GM19455 (cell line): ENCODE data around the gene COG3.

ENCODE experiments used
- ATAC-seq: cut with Tn5 transposase; IDR thresholded peaks from one replicate; pipeline ENCODE4 v1.9.1; 2021; ENCODE audit not compliant: unreplicated experiment

The COG3 gene

DNA sequence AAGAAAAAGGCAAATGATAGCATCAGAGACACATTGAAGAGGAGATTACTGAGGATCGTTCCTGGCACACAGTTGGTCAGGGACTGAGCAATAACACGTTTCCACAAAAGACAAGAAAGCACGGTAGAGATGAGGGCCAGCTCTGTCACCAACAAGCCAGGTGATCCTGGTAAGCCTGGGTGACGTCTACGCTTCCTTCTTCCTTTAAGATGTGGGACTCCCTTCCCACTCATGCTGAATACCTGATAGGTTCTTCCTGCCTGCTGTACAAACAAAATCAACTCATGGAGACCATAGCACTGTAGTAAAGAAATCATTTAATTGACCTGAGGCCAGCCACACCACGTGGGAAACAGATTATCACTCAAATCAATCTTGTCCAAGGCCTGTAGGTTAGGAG, 19.7 kb upstream of the COG3 start:
- no peak for ATAC-seq

GRCh38 chr13:45446181-45446580, 18.6 kb upstream of the COG3 start:
- ATAC-seq, result no peak

DNA sequence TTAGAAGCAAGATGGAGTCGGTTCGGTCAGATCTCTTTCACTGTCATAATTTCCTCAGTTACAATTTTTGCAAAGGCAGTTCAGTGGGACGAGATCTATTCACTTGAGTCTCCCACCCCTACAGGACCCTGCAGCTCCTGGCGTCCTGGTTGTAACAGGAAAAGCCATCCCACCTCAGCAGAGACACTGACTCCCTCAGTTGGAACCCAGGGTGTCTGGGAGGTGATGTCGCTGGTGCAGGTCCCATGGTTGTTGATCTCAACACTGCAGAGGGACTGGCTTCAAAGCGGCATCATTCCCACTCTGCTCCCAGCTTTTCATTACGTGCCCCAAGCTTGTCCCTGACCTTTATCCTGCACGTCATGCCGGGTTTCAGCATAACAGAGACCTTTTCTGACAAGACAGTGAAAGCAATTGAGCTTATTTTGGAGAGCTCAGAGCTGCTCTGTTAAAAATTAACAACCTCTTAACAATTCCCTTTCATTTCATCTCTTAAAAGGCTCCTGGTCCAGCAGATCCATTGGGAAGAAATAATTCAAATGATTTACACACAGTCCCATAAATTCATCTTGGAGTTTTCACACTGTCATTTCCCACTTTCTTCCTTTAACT, 17.6 kb upstream of the COG3 start:
- ATAC-seq, result no peak

- ATAC-seq, result no peak
These were observed 15.7 kb upstream of the COG3 start for GRCh38 chr13:45448965-45449559.

- no peak for ATAC-seq
These were observed 13.5 kb upstream of the COG3 start for GRCh38 chr13:45451282-45451681.

DNA sequence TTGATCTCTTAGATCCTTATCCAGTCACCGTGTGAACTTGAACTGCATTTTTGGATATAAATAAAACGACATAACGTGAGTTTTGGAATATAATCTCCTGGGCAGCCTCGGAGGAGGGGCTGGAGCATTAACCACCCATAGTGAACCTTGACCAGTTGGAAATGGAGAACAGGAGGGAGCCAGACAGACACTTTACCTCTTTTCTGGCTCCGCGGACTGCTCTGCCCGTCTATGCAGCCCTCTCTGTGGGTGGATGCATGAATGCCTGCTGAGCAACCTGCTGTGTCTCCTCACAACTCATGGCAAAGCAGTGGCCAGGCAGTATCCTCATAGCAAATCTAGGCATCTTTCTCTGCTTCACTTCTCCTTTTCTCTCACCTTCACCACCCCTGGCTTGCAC, 10.5 kb upstream of the COG3 start:
- ATAC-seq, result no peak

- no peak for ATAC-seq
These were observed 8.4 kb upstream of the COG3 start for GRCh38 chr13:45456196-45456972.

- no peak for ATAC-seq
These were observed 525 bp upstream of the COG3 start for GRCh38 chr13:45464141-45464686.

DNA sequence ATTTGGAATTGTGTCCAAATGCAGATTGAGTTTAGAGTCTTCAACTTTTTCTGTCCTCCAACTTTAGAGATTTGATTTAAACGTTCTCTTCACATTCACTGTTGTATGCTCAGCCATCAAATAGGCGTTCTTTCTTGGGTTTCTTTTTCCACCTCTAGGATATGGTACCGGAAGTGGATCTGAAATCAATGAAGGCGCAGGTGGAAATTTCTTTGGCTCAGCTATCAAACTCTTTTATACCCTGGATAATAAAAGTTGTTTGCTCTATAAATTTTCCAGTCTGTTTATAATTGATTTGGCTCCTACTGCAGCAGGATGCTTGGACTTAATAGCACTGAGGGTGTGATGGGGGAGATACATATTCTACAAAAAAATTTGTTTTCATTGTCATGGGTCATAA, 1.6 kb downstream of the COG3 start:
- ATAC-seq, result no peak

GRCh38 chr13:45468635-45469034, 3.9 kb downstream of the COG3 start:
- ATAC-seq, result no peak

DNA sequence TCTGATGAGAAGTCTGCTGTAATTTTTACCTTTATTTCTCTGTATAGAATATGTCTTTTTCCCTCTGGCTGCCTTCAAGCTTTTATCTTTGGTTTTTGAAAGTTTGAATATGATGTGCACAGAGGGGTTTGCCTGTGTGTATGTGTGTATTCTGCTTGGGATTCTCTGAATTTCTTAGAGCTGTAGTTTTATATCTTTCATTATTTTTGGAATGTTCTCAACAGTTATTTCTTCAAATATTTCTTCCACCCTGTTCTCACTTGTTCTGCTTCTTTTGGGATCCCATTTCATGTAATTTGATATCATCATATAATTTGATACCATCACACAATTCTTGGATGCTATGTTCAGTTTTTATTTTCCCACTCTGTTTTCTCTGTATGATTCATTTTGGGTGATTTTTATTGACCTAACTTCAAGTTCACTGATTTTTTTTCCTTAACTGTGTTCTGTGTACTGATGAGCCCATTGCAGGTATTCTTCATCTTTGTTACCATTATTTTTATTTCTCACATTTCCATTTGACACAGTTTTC, 7.5 kb downstream of the COG3 start:
- no peak for ATAC-seq

- no peak for ATAC-seq
These were observed 8.9 kb downstream of the COG3 start for GRCh38 chr13:45473627-45474026.

GRCh38 chr13:45474584-45475454, 10.1 kb downstream of the COG3 start:
- no peak for ATAC-seq

- ATAC-seq, result no peak
These were observed 14.9 kb downstream of the COG3 start for GRCh38 chr13:45479661-45480060.

DNA sequence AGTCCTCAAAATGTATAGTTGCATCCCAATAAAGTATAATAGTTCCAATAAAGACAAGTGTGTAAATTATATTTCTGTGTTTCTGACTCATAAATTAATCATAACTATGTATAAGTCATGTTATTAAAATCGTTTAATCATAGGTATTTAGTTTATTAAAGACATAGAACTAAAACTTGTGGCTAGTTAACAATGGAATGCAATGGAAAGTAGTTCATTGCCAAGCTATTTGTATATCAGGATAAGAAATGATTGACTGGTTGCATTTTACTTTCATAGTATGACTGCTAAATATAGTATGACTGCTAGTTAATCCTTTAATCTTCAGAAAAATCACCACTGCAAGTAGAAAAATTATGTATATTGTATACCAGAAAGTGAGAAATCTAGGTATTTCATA, 16.9 kb downstream of the COG3 start:
- no peak for ATAC-seq

DNA sequence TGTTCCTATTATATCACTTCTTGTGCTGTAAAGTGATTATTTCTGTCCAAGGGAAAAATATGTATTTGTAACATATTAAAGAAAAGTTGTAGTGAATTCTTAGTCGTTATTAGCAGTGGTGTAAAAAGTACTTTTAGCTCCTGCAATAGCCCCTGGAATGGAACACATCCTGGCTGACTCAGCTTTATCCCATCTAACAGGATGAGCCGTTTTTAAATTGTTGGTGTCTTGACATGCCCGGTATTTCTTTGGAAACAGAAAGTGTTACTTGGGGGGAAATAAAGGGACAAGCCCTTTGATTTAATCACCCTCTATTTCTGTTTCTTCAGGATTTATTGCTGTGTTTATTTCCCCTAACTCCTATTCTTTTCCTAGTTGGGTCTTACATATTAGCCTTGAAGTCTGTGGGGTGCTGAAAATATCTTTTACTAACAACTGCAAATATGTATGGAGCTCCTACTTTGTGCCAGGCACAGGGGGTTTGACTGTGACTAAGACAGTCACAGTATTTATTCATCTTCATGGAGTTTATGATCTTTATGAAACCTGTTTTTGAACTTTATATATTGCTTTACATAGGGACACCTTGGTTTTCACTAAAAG, 17.9 kb downstream of the COG3 start:
- ATAC-seq, result no peak

DNA sequence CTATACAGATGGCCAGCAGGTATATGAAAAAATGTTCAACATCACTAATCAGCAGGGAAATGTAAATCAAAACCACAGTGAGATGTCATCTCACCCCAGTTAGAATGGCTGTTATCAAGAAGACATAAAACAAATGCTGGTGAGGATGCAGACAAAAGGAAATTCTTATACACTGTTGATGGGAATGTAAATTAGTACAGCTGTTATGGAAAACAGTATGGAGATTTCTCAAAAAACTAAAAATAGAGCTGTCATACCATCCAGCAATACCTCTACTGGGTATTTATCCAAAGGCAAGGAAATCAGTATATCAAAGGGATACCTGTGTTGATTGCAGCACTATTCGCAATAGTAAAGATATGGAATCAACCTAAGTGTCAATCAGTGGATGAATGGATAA, 22.9 kb downstream of the COG3 start:
- no peak for ATAC-seq

DNA sequence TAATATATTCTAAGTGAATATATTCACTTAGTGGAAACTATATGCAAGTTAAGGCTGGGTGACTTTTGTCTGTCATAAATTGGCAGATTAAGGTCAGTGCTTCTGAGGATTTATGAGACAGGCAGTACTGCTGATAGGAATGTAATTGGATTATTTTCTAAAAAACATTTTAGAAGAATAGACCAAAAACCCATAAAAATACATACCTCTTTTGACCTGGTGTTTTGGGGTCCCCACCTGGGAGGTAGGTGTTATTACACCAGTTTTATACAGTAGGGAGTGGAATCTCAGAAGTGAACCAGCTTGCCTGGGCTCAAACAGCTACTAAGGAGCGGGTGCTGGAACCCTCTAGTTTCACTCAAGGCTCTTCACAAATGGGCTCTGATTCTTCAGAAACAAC, 25.3 kb downstream of the COG3 start:
- ATAC-seq, result no peak

- ATAC-seq, result no peak
These were observed 27.8 kb downstream of the COG3 start for GRCh38 chr13:45492538-45492937.

DNA sequence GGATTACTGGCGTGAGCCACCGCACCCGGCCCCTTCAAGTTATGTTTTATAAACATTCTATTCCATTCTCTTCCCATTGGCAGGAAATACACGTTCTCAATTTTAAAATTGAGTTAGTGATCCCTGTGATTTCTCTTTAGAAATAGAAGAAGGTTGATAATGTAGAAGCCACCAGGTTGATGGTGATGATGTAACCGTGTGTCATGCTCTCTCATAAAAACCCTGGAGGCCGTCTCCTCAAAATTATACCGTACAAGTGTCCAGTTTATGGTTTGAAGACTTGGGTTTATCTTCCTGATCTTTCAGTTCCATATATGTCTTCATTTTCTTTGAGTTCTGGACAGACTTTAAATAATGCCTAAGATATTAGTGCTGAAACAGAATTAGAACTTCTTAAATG, 32.2 kb downstream of the COG3 start:
- no peak for ATAC-seq
